Measurements from ENCODE around the gene PTGES3L. TPM values are rescaled to one million over a fixed set of nuclear protein-coding genes. Genes with fewer than 3 reads are reported as not detected.

PTGES3L gene
- total and polyA plus RNA-seq, 2 of the 13 experiments (the other 11 are each of a cell fraction or from before 2014, with no cell fraction given): 1.2 to 2.9 TPM

DNA sequence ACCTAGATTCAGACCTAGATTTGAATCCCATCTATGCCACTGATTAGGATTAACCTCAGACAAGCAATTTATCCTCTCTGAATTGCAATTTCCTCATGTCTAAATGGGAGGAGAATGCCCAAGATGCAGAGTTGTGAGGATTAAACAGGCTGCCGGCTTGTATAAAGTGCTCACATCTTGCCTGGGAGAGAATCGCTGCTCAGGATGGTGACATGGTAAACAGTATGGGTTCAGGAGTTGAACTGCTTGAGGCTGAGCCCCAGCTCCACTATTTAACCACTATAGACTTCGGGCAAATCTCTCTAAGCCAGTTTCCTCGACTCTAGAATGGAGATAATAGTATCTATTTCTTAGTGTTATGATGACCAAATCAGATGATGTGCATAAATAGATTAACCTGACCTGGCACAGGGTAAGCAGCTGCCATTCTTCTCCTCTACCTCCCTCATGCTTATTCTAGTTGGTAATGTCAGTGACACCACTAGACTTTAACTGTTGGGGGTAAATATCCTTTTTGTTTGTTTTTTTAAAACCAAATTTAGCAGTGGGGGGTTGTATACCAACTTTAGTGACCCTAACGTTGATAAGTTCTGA, 17.6 kb upstream of the PTGES3L start (continued):
- TF ChIP-seq, protein P1, sequence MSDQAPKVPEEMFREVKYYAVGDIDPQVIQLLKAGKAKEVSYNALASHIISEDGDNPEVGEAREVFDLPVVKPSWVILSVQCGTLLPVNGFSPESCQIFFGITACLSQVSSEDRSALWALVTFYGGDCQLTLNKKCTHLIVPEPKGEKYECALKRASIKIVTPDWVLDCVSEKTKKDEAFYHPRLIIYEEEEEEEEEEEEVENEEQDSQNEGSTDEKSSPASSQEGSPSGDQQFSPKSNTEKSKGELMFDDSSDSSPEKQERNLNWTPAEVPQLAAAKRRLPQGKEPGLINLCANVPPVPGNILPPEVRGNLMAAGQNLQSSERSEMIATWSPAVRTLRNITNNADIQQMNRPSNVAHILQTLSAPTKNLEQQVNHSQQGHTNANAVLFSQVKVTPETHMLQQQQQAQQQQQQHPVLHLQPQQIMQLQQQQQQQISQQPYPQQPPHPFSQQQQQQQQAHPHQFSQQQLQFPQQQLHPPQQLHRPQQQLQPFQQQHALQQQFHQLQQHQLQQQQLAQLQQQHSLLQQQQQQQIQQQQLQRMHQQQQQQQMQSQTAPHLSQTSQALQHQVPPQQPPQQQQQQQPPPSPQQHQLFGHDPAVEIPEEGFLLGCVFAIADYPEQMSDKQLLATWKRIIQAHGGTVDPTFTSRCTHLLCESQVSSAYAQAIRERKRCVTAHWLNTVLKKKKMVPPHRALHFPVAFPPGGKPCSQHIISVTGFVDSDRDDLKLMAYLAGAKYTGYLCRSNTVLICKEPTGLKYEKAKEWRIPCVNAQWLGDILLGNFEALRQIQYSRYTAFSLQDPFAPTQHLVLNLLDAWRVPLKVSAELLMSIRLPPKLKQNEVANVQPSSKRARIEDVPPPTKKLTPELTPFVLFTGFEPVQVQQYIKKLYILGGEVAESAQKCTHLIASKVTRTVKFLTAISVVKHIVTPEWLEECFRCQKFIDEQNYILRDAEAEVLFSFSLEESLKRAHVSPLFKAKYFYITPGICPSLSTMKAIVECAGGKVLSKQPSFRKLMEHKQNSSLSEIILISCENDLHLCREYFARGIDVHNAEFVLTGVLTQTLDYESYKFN (CRISPR knock-in tag; conservative IDR thresholded peaks at IDR 0.05): no peak
- TF ChIP-seq ZNF75D (CRISPR knock-in tag; IDR thresholded peaks at IDR 0.05; ENCODE audit: borderline replicate concordance) (no peak), ZNF205 (CRISPR knock-in tag; IDR thresholded peaks at IDR 0.05) (0 out of 2 replicates have a peak, but pooled peaks have one; percentile 56), HNF4A (CRISPR knock-in tag; IDR thresholded peaks at IDR 0.05) (0 out of 2 replicates have a peak, but pooled peaks have one; percentile 20), MAF1 (CRISPR knock-in tag; IDR thresholded peaks at IDR 0.05; ENCODE audit: borderline replicate concordance) (0 out of 2 replicates have a peak, but pooled peaks have one; percentile 12), TCF12 (IDR thresholded peaks at IDR 0.05) (no peak), TCF12 (CRISPR knock-in tag; IDR thresholded peaks at IDR 0.05) (peak; percentile 42; the same call in 1 of the 2 replicates), THYN1 (CRISPR knock-in tag; IDR thresholded peaks at IDR 0.05; ENCODE audit: borderline replicate concordance, low read depth) (no peak), PPARG (CRISPR knock-in tag; conservative IDR thresholded peaks at IDR 0.05) (no peak), CCDC6 (CRISPR knock-in tag; IDR thresholded peaks at IDR 0.05) (no peak), ZFP37 (CRISPR knock-in tag; IDR thresholded peaks at IDR 0.05; ENCODE audit: borderline replicate concordance) (0 out of 2 replicates have a peak, but pooled peaks have one; percentile 14), AGO2 (optimal IDR thresholded peaks at IDR 0.05; ENCODE audit: low read depth, low read length) (no peak), TBP (CRISPR knock-in tag; IDR thresholded peaks at IDR 0.05) (no peak), ZC3H13 (CRISPR knock-in tag; IDR thresholded peaks at IDR 0.05) (0 out of 2 replicates have a peak, but pooled peaks have one; percentile 32), RARG (CRISPR knock-in tag; IDR thresholded peaks at IDR 0.05; ENCODE audit: low read depth) (no peak), MED13 (CRISPR knock-in tag; IDR thresholded peaks at IDR 0.05) (peak; percentile 21; the same call in 1 of the 2 replicates), FOXP1 (IDR thresholded peaks at IDR 0.05) (no peak), FOXP1 (CRISPR knock-in tag; IDR thresholded peaks at IDR 0.05) (peak; percentile 27; the same call in 1 of the 2 replicates), ZNF296 (CRISPR knock-in tag; conservative IDR thresholded peaks at IDR 0.05) (no peak), ZZZ3 (CRISPR knock-in tag; IDR thresholded peaks at IDR 0.05; ENCODE audit: borderline replicate concordance) (0 out of 2 replicates have a peak, but pooled peaks have one; percentile 33), TBX3 (IDR thresholded peaks at IDR 0.05; ENCODE audit: borderline replicate concordance) (no peak), ZNF672 (CRISPR knock-in tag; IDR thresholded peaks at IDR 0.05) (no peak), MXI1 (IDR thresholded peaks at IDR 0.05; ENCODE audit: borderline replicate concordance, low read depth, low read length) (0 out of 3 replicates have a peak, but pooled peaks have one; percentile 20), ZNF34 (CRISPR knock-in tag; IDR thresholded peaks at IDR 0.05; ENCODE audit: borderline replicate concordance) (no peak)
- TF ChIP-seq, protein P2, sequence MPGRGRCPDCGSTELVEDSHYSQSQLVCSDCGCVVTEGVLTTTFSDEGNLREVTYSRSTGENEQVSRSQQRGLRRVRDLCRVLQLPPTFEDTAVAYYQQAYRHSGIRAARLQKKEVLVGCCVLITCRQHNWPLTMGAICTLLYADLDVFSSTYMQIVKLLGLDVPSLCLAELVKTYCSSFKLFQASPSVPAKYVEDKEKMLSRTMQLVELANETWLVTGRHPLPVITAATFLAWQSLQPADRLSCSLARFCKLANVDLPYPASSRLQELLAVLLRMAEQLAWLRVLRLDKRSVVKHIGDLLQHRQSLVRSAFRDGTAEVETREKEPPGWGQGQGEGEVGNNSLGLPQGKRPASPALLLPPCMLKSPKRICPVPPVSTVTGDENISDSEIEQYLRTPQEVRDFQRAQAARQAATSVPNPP (CRISPR knock-in tag; IDR thresholded peaks at IDR 0.05): no peak
- TF ChIP-seq, protein P3, sequence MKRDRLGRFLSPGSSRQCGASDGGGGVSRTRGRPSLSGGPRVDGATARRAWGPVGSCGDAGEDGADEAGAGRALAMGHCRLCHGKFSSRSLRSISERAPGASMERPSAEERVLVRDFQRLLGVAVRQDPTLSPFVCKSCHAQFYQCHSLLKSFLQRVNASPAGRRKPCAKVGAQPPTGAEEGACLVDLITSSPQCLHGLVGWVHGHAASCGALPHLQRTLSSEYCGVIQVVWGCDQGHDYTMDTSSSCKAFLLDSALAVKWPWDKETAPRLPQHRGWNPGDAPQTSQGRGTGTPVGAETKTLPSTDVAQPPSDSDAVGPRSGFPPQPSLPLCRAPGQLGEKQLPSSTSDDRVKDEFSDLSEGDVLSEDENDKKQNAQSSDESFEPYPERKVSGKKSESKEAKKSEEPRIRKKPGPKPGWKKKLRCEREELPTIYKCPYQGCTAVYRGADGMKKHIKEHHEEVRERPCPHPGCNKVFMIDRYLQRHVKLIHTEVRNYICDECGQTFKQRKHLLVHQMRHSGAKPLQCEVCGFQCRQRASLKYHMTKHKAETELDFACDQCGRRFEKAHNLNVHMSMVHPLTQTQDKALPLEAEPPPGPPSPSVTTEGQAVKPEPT (CRISPR knock-in tag; IDR thresholded peaks at IDR 0.05; ENCODE audit: low read depth): no peak

Measured in HepG2 (cell line).